Measurements from ENCODE around the gene REXO5.

REXO5 gene

GRCh38 chr16:20874088-20874581 lies 67.8 kb downstream of the REXO5 start:
- DNase-seq (ENCODE audit: low read depth): no peak

GRCh38 chr16:20875355-20875650 lies 69.0 kb downstream of the REXO5 start:
- no peak for DNase-seq (ENCODE audit: low read depth)

DNA sequence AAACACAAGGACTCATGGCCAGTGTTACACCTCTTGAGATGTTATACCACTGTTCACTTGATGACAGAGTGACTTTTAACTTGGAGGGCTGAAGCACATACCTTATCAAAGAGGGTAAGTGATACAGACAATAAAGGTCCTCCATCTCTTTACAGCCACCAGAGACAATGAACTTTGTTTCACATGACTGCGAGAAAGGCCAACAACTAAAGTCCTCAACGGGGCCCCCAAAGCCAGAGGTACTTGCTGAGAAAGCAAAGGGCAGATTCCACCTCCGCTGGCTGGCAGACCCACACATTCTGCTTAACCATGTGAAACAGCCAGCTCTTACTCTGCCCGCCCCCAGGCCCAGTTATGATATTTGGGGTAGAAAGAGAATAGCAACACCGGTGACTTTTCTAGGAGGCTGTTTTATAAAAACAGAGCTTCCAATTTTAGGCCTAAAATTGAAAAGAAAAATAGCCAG lies 72.4 kb downstream of the REXO5 start:
- no peak for DNase-seq (ENCODE audit: low read depth)

DNA sequence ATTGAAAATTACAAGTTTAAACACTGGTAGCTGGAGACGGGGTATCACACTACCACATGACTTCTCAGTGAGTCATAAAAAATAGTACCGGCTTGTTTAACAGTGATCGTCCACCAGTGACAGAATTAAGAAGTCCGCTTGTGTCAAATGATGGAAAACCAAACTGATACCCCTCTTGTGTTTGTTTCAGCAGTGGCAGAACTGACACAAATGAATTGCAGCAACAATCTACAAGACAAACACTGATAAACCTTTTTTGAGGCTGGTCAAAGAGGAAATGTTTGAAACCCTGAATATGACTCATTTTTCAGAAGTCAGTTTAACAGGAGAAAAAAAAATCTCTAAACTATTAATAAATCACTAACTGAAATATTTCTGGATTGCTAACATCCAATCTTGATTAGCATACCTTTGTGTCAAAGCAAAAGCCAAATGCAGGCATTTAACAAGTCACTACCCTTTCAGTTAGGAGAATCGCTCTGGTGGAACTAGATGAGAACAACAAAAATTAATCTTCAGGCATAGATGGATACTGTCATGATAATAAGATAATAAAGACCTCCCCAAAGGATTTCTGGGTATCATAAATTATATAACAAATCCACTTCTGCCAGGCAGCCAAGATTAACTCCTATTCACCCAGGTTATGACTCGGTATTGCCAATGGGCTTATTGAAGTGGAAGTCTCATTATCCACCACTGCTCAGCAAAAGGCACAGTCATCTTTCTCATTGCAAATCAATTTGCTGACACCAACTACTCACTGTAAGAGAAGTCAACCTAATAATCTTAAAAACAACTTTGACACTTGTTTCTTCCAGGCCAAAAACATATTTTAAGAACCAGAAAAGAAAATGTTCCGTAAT lies 73.1 kb downstream of the REXO5 start:
- DNase-seq (ENCODE audit: low read depth): no peak

GRCh38 chr16:20880867-20881502 lies 74.7 kb downstream of the REXO5 start:
- DNase-seq (ENCODE audit: low read depth): no peak

DNA sequence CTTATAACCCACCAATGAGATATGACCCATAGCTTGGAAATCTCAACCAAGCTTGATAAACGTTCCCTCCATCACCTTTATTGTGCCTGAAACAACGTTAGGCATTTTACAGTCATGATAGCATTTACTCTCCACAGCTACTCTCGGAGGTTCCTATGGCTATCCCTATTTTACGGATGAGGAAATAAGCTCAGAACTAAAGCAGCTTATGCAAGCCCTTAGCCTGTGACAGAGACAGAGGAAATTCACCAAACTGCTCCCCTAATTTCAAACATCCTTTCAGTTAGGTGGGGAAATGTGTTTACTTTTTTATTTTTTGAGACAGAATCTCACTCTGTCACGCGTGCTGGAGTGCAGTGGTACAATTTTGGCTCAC lies 75.2 kb downstream of the REXO5 start:
- no peak for DNase-seq (ENCODE audit: low read depth)

GRCh38 chr16:20883554-20884239 lies 77.4 kb downstream of the REXO5 start:
- DNase-seq (ENCODE audit: low read depth): no peak

GRCh38 chr16:20884240-20884556 lies 77.9 kb downstream of the REXO5 start:
- DNase-seq (ENCODE audit: low read depth): no peak

DNA sequence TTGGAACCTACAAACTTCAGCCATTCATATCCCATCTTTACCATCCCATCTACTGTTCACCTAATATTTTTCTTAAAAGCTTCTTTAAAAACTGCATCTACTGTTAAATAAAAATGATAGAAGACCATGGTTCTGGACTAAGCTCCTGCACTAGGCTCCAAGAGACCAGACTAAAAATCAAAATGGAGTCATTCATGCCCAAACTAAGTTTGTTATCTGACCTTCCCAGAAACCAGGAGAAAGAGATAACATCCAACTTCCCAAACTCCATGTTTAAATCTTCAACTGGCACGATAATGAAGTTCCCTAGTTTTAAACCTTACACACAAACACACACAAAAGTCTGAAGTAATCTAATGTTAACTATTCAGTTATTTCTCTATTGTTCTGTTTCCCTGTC lies 80.0 kb downstream of the REXO5 start:
- DNase-seq (ENCODE audit: low read depth): no peak

DNA sequence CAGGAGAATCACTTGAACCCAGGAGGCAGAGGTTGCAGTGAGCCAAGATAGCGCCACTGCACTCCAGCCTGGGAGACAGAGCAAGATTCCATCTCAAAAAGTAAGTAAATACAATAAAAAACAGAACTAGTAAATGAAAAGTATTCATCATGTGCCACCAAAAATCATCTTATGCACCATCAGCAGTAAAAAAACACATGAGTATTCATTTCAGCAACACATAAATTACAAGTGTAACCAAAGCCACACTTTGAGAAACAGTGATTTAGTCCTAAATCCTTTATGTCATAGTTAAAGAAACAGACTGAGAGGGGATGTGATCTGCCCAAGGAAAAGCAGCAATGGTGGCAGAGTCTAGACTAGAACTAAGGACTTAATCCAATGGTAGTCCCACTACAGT lies 80.9 kb downstream of the REXO5 start:
- DNase-seq (ENCODE audit: low read depth): no peak

DNA sequence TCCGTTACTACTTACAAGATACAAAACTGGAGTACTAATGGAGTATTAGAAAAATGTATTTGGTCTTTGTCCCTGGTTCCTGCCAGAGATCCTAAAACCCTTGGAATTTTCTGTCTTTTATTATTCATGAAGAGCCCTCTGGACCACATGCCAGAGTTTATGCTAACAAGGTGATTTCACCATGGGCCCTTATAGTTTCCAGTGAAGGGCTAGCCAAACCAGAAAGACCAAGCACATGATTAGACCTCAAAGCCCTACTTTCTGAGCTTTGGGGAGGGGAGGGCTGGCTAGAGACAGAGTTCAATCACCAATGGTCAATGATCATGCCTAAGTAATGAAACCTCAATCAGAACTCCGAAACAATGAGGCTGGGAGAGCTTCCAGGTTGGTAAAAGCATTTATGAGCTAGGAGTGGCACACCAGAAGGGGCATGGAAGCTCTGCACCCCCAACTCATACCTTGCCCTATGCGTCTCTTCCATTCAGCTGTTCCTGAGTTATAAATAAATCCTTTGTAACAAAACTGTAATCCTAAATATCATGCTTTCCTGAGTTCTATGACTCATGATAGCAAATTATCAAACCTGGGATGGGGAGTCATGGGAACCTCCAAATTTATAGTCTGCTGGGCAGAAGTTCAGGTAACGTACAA lies 83.4 kb downstream of the REXO5 start:
- no peak for DNase-seq (ENCODE audit: low read depth)

GRCh38 chr16:20894388-20894787 lies 88.1 kb downstream of the REXO5 start:
- DNase-seq (ENCODE audit: low read depth): no peak

DNA sequence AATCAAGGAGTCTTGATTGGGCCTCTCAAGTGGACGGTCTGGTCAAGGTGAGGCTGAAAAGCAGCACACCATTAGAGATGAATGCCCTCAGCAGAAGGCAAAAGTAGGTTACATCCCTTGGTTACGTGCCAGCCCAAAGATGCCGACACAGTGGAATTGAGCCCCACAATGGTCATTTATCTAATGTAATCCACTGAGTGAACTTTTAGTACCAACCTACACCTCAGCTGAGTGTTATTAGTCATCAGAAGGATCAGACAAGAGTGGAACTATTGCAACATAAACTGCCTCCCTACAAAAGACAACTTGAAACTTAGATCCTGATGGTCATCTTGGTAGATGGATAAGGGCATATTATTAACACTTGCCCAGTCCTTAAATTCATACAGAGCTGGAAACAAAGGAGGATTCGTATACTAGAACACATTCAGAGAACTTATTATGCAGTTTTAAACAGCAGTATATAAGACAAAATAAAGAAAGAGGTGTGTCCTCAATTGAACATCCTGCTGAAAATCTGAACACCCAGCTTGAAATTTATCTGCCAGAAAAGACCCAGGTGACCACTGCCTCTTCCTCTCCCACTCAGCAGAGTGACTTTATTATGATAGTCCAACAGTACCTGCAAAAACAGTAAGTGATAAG lies 91.0 kb downstream of the REXO5 start:
- no peak for DNase-seq (ENCODE audit: low read depth)

- no peak for DNase-seq (ENCODE audit: low read depth)
These were observed 91.6 kb downstream of the REXO5 start for GRCh38 chr16:20897922-20898321.

GRCh38 chr16:20899071-20899470 lies 92.7 kb downstream of the REXO5 start:
- no peak for DNase-seq (ENCODE audit: low read depth)
